SU-DHL-6 (cell line): ENCODE results near the gene LRRFIP2.

Experiments
- H2AFZ ChIP-seq: fragments of 200-600 bp; sonication (generic); 2 replicates; pipeline ENCODE4 v1.6.1; 2014; ENCODE audit warnings: low read depth, mild to moderate bottlenecking, moderate library complexity, mixed read lengths, antibody characterized with exemption, low read length; ENCODE audit not compliant: severe bottlenecking
- H3F3A ChIP-seq: fragments of 200-600 bp; shearing (Covaris generic); 2 replicates; pipeline ENCODE4 v1.6.0; 2016; ENCODE audit warnings: antibody characterized with exemption, mild to moderate bottlenecking; ENCODE audit not compliant: insufficient read depth
- H3K27ac ChIP-seq: fragments of 200-600 bp; sonication (generic); 2 replicates; pipeline ENCODE4 v1.5.1; 2016; ENCODE audit warnings: low read depth, mild to moderate bottlenecking, low read length, moderate library complexity, mixed read lengths
- H3K27me3 ChIP-seq: fragments of 200-600 bp; sonication (generic), shearing (Covaris generic); 2 replicates; pipeline ENCODE4 v1.6.0; 2014; ENCODE audit warnings: mild to moderate bottlenecking, low read length
- H3K36me3 ChIP-seq: fragments of 200-600 bp; sonication (generic); 2 replicates; pipeline ENCODE4 v1.6.1; 2014; ENCODE audit warnings: mild to moderate bottlenecking, low read length, mixed read lengths
- H3K4me2 ChIP-seq: fragments of 300-600, 200-600 bp; shearing (Covaris generic), sonication (generic); 2 replicates; pipeline ENCODE4 v1.6.0; 2014; ENCODE audit warnings: low read length, low read depth, mild to moderate bottlenecking; ENCODE audit not compliant: poor library complexity, severe bottlenecking
- H3K4me3 ChIP-seq: fragments of 200-600 bp; sonication (generic); 2 replicates; pipeline ENCODE4 v1.5.1; 2014; ENCODE audit warnings: antibody characterized with exemption, low read length, mild to moderate bottlenecking, mixed read lengths; ENCODE audit not compliant: insufficient read depth, poor library complexity, severe bottlenecking
- H3K79me2 ChIP-seq: fragments of 200-600 bp; sonication (generic); 2 replicates; pipeline ENCODE4 v1.6.1; 2014; ENCODE audit warnings: mild to moderate bottlenecking, low read length, moderate library complexity; ENCODE audit not compliant: insufficient read depth
- H3K9ac ChIP-seq: fragments of 200-600 bp; sonication (generic); 2 replicates; pipeline ENCODE4 v1.7.0; 2014; ENCODE audit warnings: mild to moderate bottlenecking, low read length
- H3K9me2 ChIP-seq: fragments of 200-600 bp; sonication (generic); replicated peaks from 2 replicates; pipeline ENCODE4 v1.6.1; 2014; ENCODE audit warnings: low read length; ENCODE audit not compliant: insufficient read depth
- H3K9me3 ChIP-seq: fragments of 200-600 bp; sonication (generic); 2 replicates; pipeline ENCODE4 v1.6.1; 2014; ENCODE audit warnings: low read length, mixed read lengths; ENCODE audit not compliant: insufficient read depth
- H4K20me1 ChIP-seq: fragments of 200-600 bp; sonication (generic); 2 replicates; pipeline ENCODE4 v1.6.1; 2014; ENCODE audit warnings: low read depth, mild to moderate bottlenecking, antibody characterized with exemption, low read length, moderate library complexity, mixed read lengths
- CTCF ChIP-seq: fragments of 200-600 bp; sonication (generic); IDR thresholded peaks from one replicate; pipeline ENCODE4 v1.5.1; 2017; ENCODE audit warnings: antibody characterized with exemption, mild to moderate bottlenecking, low read length, moderate library complexity; ENCODE audit not compliant: insufficient read depth, poor library complexity, severe bottlenecking
- EZH2phosphoT487 ChIP-seq: fragments of 200-600 bp; sonication (generic), shearing (Covaris generic); conservative IDR thresholded peaks from 2 replicates; pipeline ENCODE4 v1.6.1; 2018; ENCODE audit warnings: mild to moderate bottlenecking, antibody characterized with exemption, low read length, moderate library complexity, mixed read lengths

The LRRFIP2 gene

GRCh38 chr3:37030588-37030987 is 143.8 kb downstream of the LRRFIP2 start:
- H3F3A ChIP-seq, result no peaks in the 10 kb centered on the region
- H3K9ac ChIP-seq, result no peak overlapping the region
- no peaks in the 10 kb centered on the region for H4K20me1 ChIP-seq
- TF ChIP-seq EZH2phosphoT487 (no peak), CTCF (no peak)
- no peaks in the 10 kb centered on the region for H3K9me2 ChIP-seq
- H3K79me2 ChIP-seq, result no peaks in the 10 kb centered on the region
- H3K36me3 ChIP-seq, result peaks cover 39% of the 10 kb centered on the region
- no peak overlapping the region for H3K4me2 ChIP-seq
- H3K9me3 ChIP-seq, result no peaks in the 10 kb centered on the region
- no peak overlapping the region for H3K4me3 ChIP-seq
- H3K27me3 ChIP-seq, result no peaks in the 10 kb centered on the region
- no peak overlapping the region for H2AFZ ChIP-seq
- H3K27ac ChIP-seq, result no peak overlapping the region

DNA sequence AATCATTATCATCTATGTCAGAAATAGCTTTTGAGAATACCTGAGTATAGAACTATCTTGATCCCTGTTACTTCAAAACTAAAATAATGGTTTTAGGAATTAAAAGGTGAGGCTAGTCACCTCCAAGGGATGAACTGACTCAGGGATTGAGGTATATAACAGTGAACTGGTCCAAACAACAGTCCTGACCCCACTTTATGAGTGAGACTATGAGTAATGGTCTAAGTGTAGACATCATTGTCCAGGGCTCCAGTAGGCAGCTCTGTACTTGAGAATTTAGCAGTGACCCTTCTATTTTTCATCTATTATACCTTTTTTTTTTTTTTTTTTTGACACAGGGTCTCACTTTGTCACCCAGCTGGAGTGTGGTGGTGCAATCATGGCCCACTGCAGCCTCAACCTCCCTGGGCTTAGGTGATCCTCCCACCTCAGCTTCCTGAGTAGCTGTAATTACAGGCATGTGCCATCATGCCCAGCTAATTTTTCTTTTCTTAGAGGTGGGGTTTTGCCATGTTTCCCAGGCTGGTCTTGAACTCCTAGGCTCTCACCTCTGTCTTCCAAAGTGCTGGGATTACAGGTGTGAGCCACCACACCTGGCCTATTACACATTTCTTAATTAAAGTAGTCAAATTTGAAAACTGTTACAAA is 144.7 kb downstream of the LRRFIP2 start:
- no peak for TF ChIP-seq CTCF
- no peak for TF ChIP-seq EZH2phosphoT487
- Histone ChIP-seq H3K4me3 (no peak overlapping the region), H2AFZ (no peak overlapping the region), H3K36me3 (peaks cover 35% of the 10 kb centered on the region), H3K27me3 (no peaks in the 10 kb centered on the region), H3K9me3 (no peaks in the 10 kb centered on the region), H3K27ac (no peak overlapping the region), H3K9ac (no peak overlapping the region), H3K9me2 (no peaks in the 10 kb centered on the region), H3K79me2 (peaks cover 3% of the 10 kb centered on the region; the same call in 1 of the 2 replicates), H3F3A (no peaks in the 10 kb centered on the region), H4K20me1 (no peaks in the 10 kb centered on the region), H3K4me2 (no peak overlapping the region)

- no peak for TF ChIP-seq CTCF
- TF ChIP-seq EZH2phosphoT487, result no peak
- Histone ChIP-seq H3F3A (no peaks in the 10 kb centered on the region), H3K27me3 (no peaks in the 10 kb centered on the region), H3K9me2 (no peaks in the 10 kb centered on the region), H3K27ac (no peak overlapping the region), H2AFZ (no peak overlapping the region), H4K20me1 (no peaks in the 10 kb centered on the region), H3K79me2 (peaks cover 3% of the 10 kb centered on the region; the same call in 1 of the 2 replicates), H3K4me3 (no peak overlapping the region), H3K9me3 (no peaks in the 10 kb centered on the region), H3K4me2 (no peak overlapping the region), H3K9ac (no peak overlapping the region), H3K36me3 (peaks cover 33% of the 10 kb centered on the region)
Observed at GRCh38 chr3:37029111-37029510, 145.3 kb downstream of the LRRFIP2 start.
